Vagina (tissue), 2 donors: ENCODE measurements around the gene CCT5. TPM values are rescaled to one million over a fixed set of nuclear protein-coding genes. Genes with fewer than 3 reads are reported as not detected.
"Not testable (repeated sequence)": the region's sequence is repeated elsewhere in the genome, so short reads cannot be mapped to it uniquely, and the experiment has no call there.

ENCODE experiments used
- DNase-seq, 2 donors: peaks; one replicate each; pipeline ENCODE4 v3.0.0-alpha.2; 2017; ENCODE audit errors: extremely low spot score in 2 of 2
- H3K27ac ChIP-seq: fragments of 200-600 bp; sonication (generic); one replicate; pipeline ENCODE4 v1.5.1; 2019
- H3K27me3 ChIP-seq: fragments of 200-600 bp; sonication (generic); one replicate; pipeline ENCODE4 v1.5.1; 2019
- H3K36me3 ChIP-seq, 2 donors: fragments of 200-600 bp; sonication (generic); one replicate each; pipeline ENCODE4 v1.5.1; 2017 to 2019
- H3K4me1 ChIP-seq: fragments of 200-600 bp; sonication (generic); one replicate; pipeline ENCODE4 v1.5.1; 2019
- H3K4me3 ChIP-seq, 2 donors: fragments of 200-600 bp; sonication (generic); 1 replicate in 1 of 2; 2 replicates in 1 of 2; pipeline ENCODE4 v1.5.1; 2016 to 2019
- H3K9me3 ChIP-seq: fragments of 200-600 bp; sonication (generic); one replicate; pipeline ENCODE4 v1.5.1; 2019
- CTCF ChIP-seq, 3 experiments: fragments of 450-650 bp in 2 of 3; fragments of 200-600 bp in 1 of 3; sonication (generic) in 1 of 3; IDR thresholded peaks; one replicate each; pipeline ENCODE4 v1.5.1; 2017 to 2019; ENCODE audit warnings: antibody characterized with exemption in 3 of 3, mild to moderate bottlenecking in 2 of 3, moderate library complexity in 2 of 3
- POLR2A ChIP-seq, 2 donors: fragments of 450-650 bp; IDR thresholded peaks; one replicate each; pipeline ENCODE4 v1.6.1; 2017; ENCODE audit warnings: antibody characterized with exemption in 2 of 2, mild to moderate bottlenecking in 2 of 2, moderate library complexity in 2 of 2
- POLR2AphosphoS5 ChIP-seq, 2 donors: sonication (generic); formaldehyde crosslinking; IDR thresholded peaks; one replicate each; pipeline ENCODE4 v1.9.0; 2017; ENCODE audit warnings: antibody characterized with exemption in 2 of 2, mild to moderate bottlenecking in 2 of 2, low read depth in 1 of 2; ENCODE audit not compliant: insufficient read depth in 1 of 2
- intact Hi-C: fragments of 100-400 bp; cut with DNase I; formaldehyde crosslinking; loops from one replicate; pipeline ENCODE4 v1.15.1; 2023
- total RNA-seq: library from RNA; depleted of rRNA; stranded (reverse); fragments of >200 nt; gene quantifications from one replicate; pipeline ENCODE4 v1.2.3, GENCODE V29; 2016

The CCT5 gene
- total RNA-seq, 1 donor from 2014 or later, result 83.2 TPM

GRCh38 chr5:10243660-10244240, 6.3 kb upstream of the CCT5 start:
- H3K4me1 ChIP-seq, result peaks cover 5% of the 10 kb centered on the region
- peaks cover 0 to 4% of the 10 kb centered on the region in 2 donors for H3K36me3 ChIP-seq
- intact Hi-C loops, result no loop called here
- H3K4me3 ChIP-seq, result no peak overlapping the region
- no peak overlapping the region for H3K27ac ChIP-seq
- no peak for DNase-seq
- no peaks in the 10 kb centered on the region for H3K27me3 ChIP-seq
- H3K9me3 ChIP-seq, result no peaks in the 10 kb centered on the region
- TF ChIP-seq POLR2AphosphoS5 (IDR thresholded peaks at IDR 0.05; ENCODE audit: insufficient read depth in 1 of 2, low read depth in 1 of 2), result no peak
- no peak for TF ChIP-seq POLR2A (IDR thresholded peaks at IDR 0.05)

- H3K9me3 ChIP-seq, result no peaks in the 10 kb centered on the region
- H3K4me3 ChIP-seq, result no peak overlapping the region
- H3K36me3 ChIP-seq, result no peaks in the 10 kb centered on the region
- intact Hi-C loops, result no loop called here
- no peak for TF ChIP-seq POLR2A (IDR thresholded peaks at IDR 0.05)
- TF ChIP-seq POLR2AphosphoS5 (IDR thresholded peaks at IDR 0.05; ENCODE audit: insufficient read depth in 1 of 2, low read depth in 1 of 2), result no peak
- TF ChIP-seq CTCF (IDR thresholded peaks at IDR 0.05), result no peak
- H3K27me3 ChIP-seq, result no peaks in the 10 kb centered on the region
- no peak for DNase-seq
- peaks cover 10% of the 10 kb centered on the region for H3K4me1 ChIP-seq
- no peak overlapping the region for H3K27ac ChIP-seq
Measured at GRCh38 chr5:10244342-10244944, 5.6 kb upstream of the CCT5 start.

DNA sequence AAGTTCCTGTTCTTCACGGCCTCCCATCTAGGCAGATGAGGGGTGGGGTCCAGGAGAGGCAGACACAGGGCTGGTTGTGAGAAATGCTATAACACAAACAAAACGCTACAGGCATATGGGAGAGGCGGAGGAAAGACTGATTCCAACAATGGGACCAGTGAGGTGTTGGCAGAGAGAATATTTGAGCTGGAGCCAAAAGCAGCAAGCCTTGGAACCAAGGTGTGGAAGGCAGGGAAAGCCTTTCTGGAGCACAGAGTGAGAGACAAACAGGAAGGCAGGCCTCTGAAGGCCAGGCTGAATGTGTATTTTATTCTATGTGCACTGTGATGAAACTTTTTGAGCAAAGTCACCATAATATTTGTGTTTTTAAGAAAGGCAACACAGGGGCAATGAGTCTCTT, 3.3 kb upstream of the CCT5 start:
- no peaks in the 10 kb centered on the region for H3K36me3 ChIP-seq
- no peaks in the 10 kb centered on the region for H3K9me3 ChIP-seq
- no peak for DNase-seq
- no peak overlapping the region for H3K4me3 ChIP-seq
- no peaks in the 10 kb centered on the region for H3K27me3 ChIP-seq
- intact Hi-C loops, result no loop called here
- H3K4me1 ChIP-seq, result peaks cover 22% of the 10 kb centered on the region
- TF ChIP-seq CTCF (IDR thresholded peaks at IDR 0.05) (no peak), POLR2AphosphoS5 (IDR thresholded peaks at IDR 0.05; ENCODE audit: insufficient read depth in 1 of 2, low read depth in 1 of 2) (no peak), POLR2A (IDR thresholded peaks at IDR 0.05) (no peak)
- H3K27ac ChIP-seq, result no peak overlapping the region

DNA sequence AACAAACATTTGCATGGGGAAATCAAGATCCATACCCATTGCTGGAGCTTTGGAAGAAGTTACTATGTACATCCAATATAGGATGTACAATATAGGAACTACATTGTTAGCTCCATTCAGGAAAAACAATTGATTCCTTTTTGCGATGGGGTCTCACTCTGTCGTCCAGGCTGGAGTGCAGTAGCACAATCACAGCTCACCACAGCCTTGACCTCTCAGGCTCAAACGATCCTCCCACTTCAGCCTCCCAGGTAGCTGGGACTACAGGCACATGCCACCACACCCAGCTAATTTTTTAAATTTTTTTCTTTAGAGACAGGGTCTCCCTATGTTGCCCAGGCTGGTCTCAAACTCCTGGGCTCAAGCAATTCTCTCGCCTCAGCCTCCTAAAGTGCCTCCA, 2.9 kb upstream of the CCT5 start:
- H3K27ac ChIP-seq, H3K27me3 ChIP-seq, DNase-seq, H3K36me3 ChIP-seq, H3K4me3 ChIP-seq, H3K9me3 ChIP-seq, intact Hi-C loops: not testable (repeated sequence)
- H3K4me1 ChIP-seq, result peaks cover 27% of the 10 kb centered on the region

DNA sequence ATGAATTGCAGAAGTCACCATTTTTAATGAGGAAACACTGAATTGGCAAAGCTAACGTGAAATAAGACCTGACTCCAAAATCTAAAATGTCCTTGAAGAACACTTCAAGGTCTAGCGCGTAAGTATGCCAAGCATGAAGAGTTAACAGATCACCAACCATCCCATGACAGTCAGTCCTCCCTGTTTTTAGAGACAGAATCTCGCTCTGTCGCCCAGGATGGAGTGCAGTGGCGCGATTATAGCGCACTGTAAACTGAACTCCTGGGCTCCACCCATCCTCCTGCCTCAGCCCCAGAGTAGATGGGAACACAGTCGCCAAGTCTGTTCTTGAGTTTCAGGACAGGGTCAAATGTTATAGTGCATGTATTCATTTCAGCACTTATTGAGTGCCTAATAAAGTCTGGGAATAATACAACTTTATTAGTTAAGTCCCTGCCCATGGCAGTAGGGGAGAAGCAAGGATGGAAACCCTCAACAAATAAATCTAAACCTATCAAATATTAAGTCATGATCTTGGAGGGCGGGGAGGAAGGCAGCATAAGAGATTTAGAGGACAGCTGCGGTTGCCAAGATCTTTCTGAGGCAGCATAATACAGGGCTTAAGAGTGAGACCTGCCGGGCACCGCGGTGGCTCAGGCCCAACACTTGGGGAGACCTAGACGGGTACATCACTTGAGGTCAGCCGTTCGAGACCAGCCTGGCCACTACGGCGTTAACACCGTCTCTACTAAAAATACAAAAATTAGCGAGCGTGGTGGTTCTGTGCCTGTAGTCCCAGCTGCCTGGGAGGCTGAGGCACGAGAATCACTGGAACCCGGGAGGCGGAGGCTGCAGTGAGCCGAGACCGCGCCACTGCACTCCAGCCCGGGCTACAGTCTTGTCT, 1.5 kb upstream of the CCT5 start:
- TF ChIP-seq CTCF (IDR thresholded peaks at IDR 0.05), result no peak
- TF ChIP-seq POLR2A (IDR thresholded peaks at IDR 0.05), result no peak
- TF ChIP-seq POLR2AphosphoS5 (IDR thresholded peaks at IDR 0.05; ENCODE audit: insufficient read depth in 1 of 2, low read depth in 1 of 2), result no peak
- no peaks in the 10 kb centered on the region for H3K9me3 ChIP-seq
- H3K36me3 ChIP-seq, result no peaks in the 10 kb centered on the region
- H3K4me1 ChIP-seq, result peaks cover 41% of the 10 kb centered on the region
- peak overlapping the region; percentile 96 to 97 for H3K4me3 ChIP-seq
- no peaks in the 10 kb centered on the region for H3K27me3 ChIP-seq
- H3K27ac ChIP-seq, result peak overlapping the region; percentile 93
- intact Hi-C loops, result no loop called here
- no peak for DNase-seq
